H9 (cell line): ENCODE data around the gene GRIK4. TPM values are rescaled to one million over a fixed set of nuclear protein-coding genes. Genes with fewer than 3 reads are reported as not detected.

Experiments
- DNase-seq: peaks from one replicate; pipeline ENCODE4 v3.0.0-alpha.2; 2017
- H2AFZ ChIP-seq: one replicate; pipeline ENCODE4 v1.6.1; 2013; ENCODE audit warnings: mild to moderate bottlenecking, low read length, control low read depth, moderate library complexity
- H2AK5ac ChIP-seq: 2 replicates; pipeline ENCODE4 v1.6.1; 2013; ENCODE audit warnings: low read length, control low read depth, mixed read lengths; ENCODE audit not compliant: insufficient read length
- H2BK120ac ChIP-seq: one replicate; pipeline ENCODE4 v1.6.1; 2013; ENCODE audit warnings: low read depth, mild to moderate bottlenecking, low read length, control low read depth, inconsistent platforms; ENCODE audit not compliant: poor library complexity, severe bottlenecking
- H2BK12ac ChIP-seq: 2 replicates; pipeline ENCODE4 v1.6.1; 2013; ENCODE audit warnings: low read length, control low read depth, mixed read lengths, low read depth; ENCODE audit not compliant: insufficient read length
- H2BK15ac ChIP-seq: 2 replicates; pipeline ENCODE4 v1.6.1; 2013; ENCODE audit warnings: low read depth, low read length, control low read depth
- H2BK20ac ChIP-seq: one replicate; pipeline ENCODE4 v1.6.1; 2013; ENCODE audit warnings: low read depth, mild to moderate bottlenecking, low read length, control low read depth, inconsistent platforms; ENCODE audit not compliant: poor library complexity, severe bottlenecking
- H2BK5ac ChIP-seq: 2 replicates; pipeline ENCODE4 v1.6.1; 2013; ENCODE audit warnings: low read length, control low read depth, mixed read lengths; ENCODE audit not compliant: insufficient read length
- H3K14ac ChIP-seq: 2 replicates; pipeline ENCODE4 v1.6.1; 2013; ENCODE audit warnings: low read length, control low read depth; ENCODE audit not compliant: insufficient read depth
- H3K18ac ChIP-seq: 2 replicates; pipeline ENCODE4 v1.6.1; 2013; ENCODE audit warnings: low read depth, mild to moderate bottlenecking, mixed read lengths, low read length, control low read depth; ENCODE audit not compliant: insufficient read length
- H3K23ac ChIP-seq: 2 replicates; pipeline ENCODE4 v1.6.1; 2013; ENCODE audit warnings: low read length, control low read depth, mixed read lengths, low read depth; ENCODE audit not compliant: insufficient read length
- H3K23me2 ChIP-seq: 2 replicates; pipeline ENCODE4 v1.6.1; 2013; ENCODE audit warnings: low read depth, mild to moderate bottlenecking, mixed read lengths, low read length, control low read depth; ENCODE audit not compliant: insufficient read length, poor library complexity, severe bottlenecking
- H3K27ac ChIP-seq: 2 replicates; pipeline ENCODE4 v1.5.1; 2013; ENCODE audit warnings: low read length, control low read depth, mixed read lengths, low read depth; ENCODE audit not compliant: insufficient read length
- H3K27me3 ChIP-seq: 2 replicates; pipeline ENCODE4 v1.6.1; 2013; ENCODE audit warnings: low read length, control low read depth, inconsistent platforms; ENCODE audit not compliant: insufficient read depth
- H3K4ac ChIP-seq: 2 replicates; pipeline ENCODE4 v1.6.1; 2013; ENCODE audit warnings: low read depth, mild to moderate bottlenecking, control low read depth, inconsistent platforms, low read length, moderate library complexity
- H3K4me1 ChIP-seq: 2 replicates; pipeline ENCODE4 v1.6.1; 2013; ENCODE audit warnings: low read length, control low read depth, inconsistent platforms; ENCODE audit not compliant: insufficient read depth
- H3K4me2 ChIP-seq: 2 replicates; pipeline ENCODE4 v1.6.1; 2013; ENCODE audit warnings: low read length, control low read depth, mixed read lengths; ENCODE audit not compliant: insufficient read length, insufficient read depth
- H3K56ac ChIP-seq: 2 replicates; pipeline ENCODE4 v1.6.1; 2013; ENCODE audit warnings: low read depth, mild to moderate bottlenecking, mixed read lengths, low read length, control low read depth; ENCODE audit not compliant: insufficient read length
- H3K79me1 ChIP-seq: 2 replicates; pipeline ENCODE4 v1.6.1; 2013; ENCODE audit warnings: low read depth, mild to moderate bottlenecking, moderate library complexity, low read length, control low read depth, inconsistent platforms; ENCODE audit not compliant: insufficient read depth, poor library complexity, severe bottlenecking
- H3K79me2 ChIP-seq: 2 replicates; pipeline ENCODE4 v1.6.1; 2013; ENCODE audit warnings: low read length, control low read depth, inconsistent platforms; ENCODE audit not compliant: insufficient read depth
- H3K9ac ChIP-seq: 2 replicates; pipeline ENCODE4 v1.6.1; 2013; ENCODE audit warnings: low read length, control low read depth, mixed read lengths; ENCODE audit not compliant: insufficient read length; ENCODE audit errors: extremely low read depth
- H3K9me3 ChIP-seq: one replicate; pipeline ENCODE4 v1.6.1; 2013; ENCODE audit warnings: low read depth, low read length, inconsistent platforms; ENCODE audit not compliant: control insufficient read depth
- H3T11ph ChIP-seq: one replicate; pipeline ENCODE4 v1.6.1; 2013; ENCODE audit warnings: mild to moderate bottlenecking, low read length, control low read depth, inconsistent platforms
- H4K20me1 ChIP-seq: one replicate; pipeline ENCODE4 v1.6.1; 2013; ENCODE audit not compliant: control insufficient read depth, insufficient read length, insufficient read depth
- H4K5ac ChIP-seq: 2 replicates; pipeline ENCODE4 v1.6.1; 2013; ENCODE audit warnings: low read depth, mild to moderate bottlenecking, mixed read lengths, low read length, control low read depth; ENCODE audit not compliant: insufficient read length
- H4K8ac ChIP-seq: replicated peaks from 2 replicates; pipeline ENCODE4 v1.6.1; 2013; ENCODE audit warnings: low read length, control low read depth, mixed read lengths, low read depth; ENCODE audit not compliant: insufficient read length
- H4K91ac ChIP-seq: 2 replicates; pipeline ENCODE4 v1.6.1; 2013; ENCODE audit warnings: low read depth, mild to moderate bottlenecking, moderate library complexity, mixed read lengths, low read length, control low read depth; ENCODE audit not compliant: insufficient read length
- H3K27ac Mint-ChIP-seq, 3 experiments: 2 replicates in 2 of 3; 3 replicates in 1 of 3; pipeline ENCODE4 v1.8.0; 2020 to 2021; ENCODE audit warnings: mixed read lengths in 3 of 3, mild to moderate bottlenecking in 1 of 3, moderate library complexity in 1 of 3
- H3K27me3 Mint-ChIP-seq: 2 replicates; pipeline ENCODE4 v1.8.0; 2021; ENCODE audit warnings: low read depth, mild to moderate bottlenecking, moderate library complexity, mixed read lengths
- H3K36me3 Mint-ChIP-seq, 3 experiments: 2 replicates in 2 of 3; 3 replicates in 1 of 3; pipeline ENCODE4 v1.8.0; 2020 to 2021; ENCODE audit warnings: low read depth in 3 of 3, mixed read lengths in 3 of 3; ENCODE audit not compliant: insufficient read depth in 1 of 3
- H3K4me1 Mint-ChIP-seq, 2 experiments: 2 replicates each; pipeline ENCODE4 v1.8.0; 2020; ENCODE audit warnings: mixed read lengths in 2 of 2
- H3K4me3 Mint-ChIP-seq, 2 experiments: 2 replicates in 1 of 2; 3 replicates in 1 of 2; pipeline ENCODE4 v1.8.0; 2020 to 2021; ENCODE audit warnings: mild to moderate bottlenecking in 2 of 2, mixed read lengths in 2 of 2, moderate library complexity in 1 of 2
- H3K9me3 Mint-ChIP-seq, 2 experiments: 2 replicates in 1 of 2; 3 replicates in 1 of 2; pipeline ENCODE4 v1.8.0; 2020; ENCODE audit warnings: mild to moderate bottlenecking in 2 of 2, mixed read lengths in 2 of 2, moderate library complexity in 1 of 2
- CTCF ChIP-seq: fragments of 200-600 bp; sonication (generic); conservative IDR thresholded peaks from 3 replicates; pipeline ENCODE4 v1.8.0; 2021; ENCODE audit warnings: antibody characterized with exemption, mild to moderate bottlenecking
- WGBS: extraction: QIAGEN DNeasy Blood & Tissue Kit; methylation state at CpG from one replicate; pipeline ENCODE4 v1.1.7; 2013; ENCODE audit warnings: missing lambda C conversion rate, low lambda C conversion rate, mixed read lengths; ENCODE audit not compliant: insufficient read length; ENCODE audit errors: extremely low coverage; 5-methylcytosine and 5-hydroxymethylcytosine counted together
- total RNA-seq: library from RNA; stranded (reverse); gene quantifications from 2 replicates; pipeline ENCODE4 v1.2.1, GENCODE V29; 2021

The GRIK4 gene
- total RNA-seq, 1 experiment from 2014 or later = 2.3 TPM

GRCh38 chr11:120649316-120649715 is 137.8 kb downstream of the GRIK4 start:
- H4K20me1 ChIP-seq = peaks cover 3% of the 10 kb centered on the region
- H2BK5ac ChIP-seq = no peak overlapping the region
- WGBS = no CpG with 5 or more reads among the region's 5 CpGs
- no peaks in the 10 kb centered on the region for H3K79me1 ChIP-seq
- DNase-seq = no peak
- Mint-ChIP-seq H3K4me3 (no peak overlapping the region), H3K27ac (no peak overlapping the region; a peak in 1 of 7 replicates), H3K36me3 (no peaks in the 10 kb centered on the region), H3K27me3 (peaks cover 98% of the 10 kb centered on the region), H3K4me1 (peaks cover 14 to 15% of the 10 kb centered on the region in 2 experiments), H3K9me3 (peaks cover 0 to 3% of the 10 kb centered on the region in 2 experiments; a peak in 1 of 5 replicates)
- H3K18ac ChIP-seq = no peak overlapping the region
- no peak overlapping the region for H4K91ac ChIP-seq
- H2BK15ac ChIP-seq = no peak overlapping the region
- TF ChIP-seq CTCF = no peak
- no peak overlapping the region for H3K56ac ChIP-seq
- H2AK5ac ChIP-seq = no peak overlapping the region
- H2AFZ ChIP-seq = no peak overlapping the region
- no peak overlapping the region for H3K27ac ChIP-seq
- no peak overlapping the region for H4K5ac ChIP-seq
- H3K27me3 ChIP-seq = peaks cover 48% of the 10 kb centered on the region
- H4K8ac ChIP-seq = no peak overlapping the region
- no peak overlapping the region for H2BK12ac ChIP-seq
- H3K9ac ChIP-seq = no peak overlapping the region
- H3K79me2 ChIP-seq = no peaks in the 10 kb centered on the region
- no peak overlapping the region for H3K23ac ChIP-seq
- H3K9me3 ChIP-seq = no peaks in the 10 kb centered on the region
- no peak overlapping the region for H3K4ac ChIP-seq
- no peak overlapping the region for H3T11ph ChIP-seq
- no peak overlapping the region for H2BK20ac ChIP-seq
- H2BK120ac ChIP-seq = no peak overlapping the region
- H3K23me2 ChIP-seq = no peaks in the 10 kb centered on the region
- H3K14ac ChIP-seq = no peak overlapping the region
- no peak overlapping the region for H3K4me2 ChIP-seq
- peaks cover 14% of the 10 kb centered on the region; the same call in 1 of the 2 replicates for H3K4me1 ChIP-seq
